ENCODE results near the gene MDGA2.

MDGA2 gene

GRCh38 chr14:46840944-46841720, 834.3 kb downstream of the MDGA2 start:
- DNase-seq: no peak

DNA sequence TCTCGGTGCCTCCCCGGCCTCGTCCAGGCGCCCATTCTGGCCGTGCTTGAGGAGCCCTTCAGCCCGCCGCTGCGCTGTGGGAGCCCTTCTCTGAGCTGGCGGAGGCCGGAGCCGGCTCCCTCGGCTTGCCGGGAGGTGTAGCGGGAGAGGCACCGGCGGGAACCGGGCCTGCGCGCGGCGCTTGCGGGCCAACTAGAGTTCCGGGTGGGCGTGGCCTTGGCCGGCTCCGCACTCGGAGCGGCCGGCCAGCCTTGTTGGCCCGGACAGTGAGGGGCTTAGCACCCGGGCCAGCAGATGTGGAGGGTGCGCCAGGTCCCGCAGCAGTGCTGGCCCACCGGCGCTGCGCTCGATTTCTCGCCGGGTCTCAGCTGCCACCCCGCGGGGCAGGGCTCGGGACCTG, 855.1 kb downstream of the MDGA2 start:
- DNase-seq: no peak

- DNase-seq: no peak
Measured at GRCh38 chr14:46819117-46819516, 856.3 kb downstream of the MDGA2 start.

- DNase-seq: no peak
Measured at GRCh38 chr14:46818147-46818546, 857.3 kb downstream of the MDGA2 start.

GRCh38 chr14:46793144-46793543, 882.3 kb downstream of the MDGA2 start:
- DNase-seq: no peak

Measured in activated CD4-positive, CD25-positive, alpha-beta regulatory T cell (primary cell).